K562 (cell line): ENCODE data around the gene SUPT20H. TPM values are rescaled to one million over a fixed set of nuclear protein-coding genes. Genes with fewer than 3 reads are reported as not detected.

Experiments
- ATAC-seq: fragments of 200-7000 bp; cut with Tn5 transposase; 3 replicates; pipeline ENCODE4 v1.9.1; 2020; ENCODE audit warnings: moderate library complexity
- BruUV-seq: library from RNA; stranded (reverse); fragments of 400-500 nt; replicated peaks from 2 replicates; lab custom pipeline; 2021; lab: Mats Ljungman, UMichigan
- CTCF ChIA-PET: fragments of 300-600 bp; formaldehyde crosslinking; extraction: SDS; loops from one replicate; lab custom pipeline; 2021; ENCODE audit warnings: low intra/inter-chr PET ratio; lab: Yijun Ruan, JAX
- POLR2A ChIA-PET: fragments of 300-600, 350-650 bp; sonication (Branson Sonifier 250); formaldehyde crosslinking; extraction: SDS; loops from one replicate; lab custom pipeline; 2021; ENCODE audit warnings: antibody characterized with exemption, inconsistent platforms; lab: Yijun Ruan, JAX
- DNase-seq, 4 experiments: peaks; one replicate each; pipeline versions ENCODE4 v3.0.0 to v3.0.0-alpha.2; 2011 to 2018; ENCODE audit warnings: low spot score in 3 of 4, mixed read lengths in 3 of 4; ENCODE audit errors: extremely low read depth in 1 of 4
- FAIRE-seq: peaks from 2 replicates; lab custom pipeline; 2011; peaks lifted over from hg19 to GRCh38; lab: Jason Lieb, UNC
- H2AFZ ChIP-seq: 2 replicates; pipeline ENCODE4 v1.6.0; 2011; ENCODE audit warnings: low read depth, low read length, control low read depth, inconsistent platforms
- H3K27ac ChIP-seq: fragments of 200-600 bp; 3 replicates; pipeline ENCODE4 v1.8.0; 2011; ENCODE audit warnings: low read depth, mild to moderate bottlenecking, control low read depth, inconsistent platforms, low read length, moderate library complexity, mixed read lengths; ENCODE audit errors: extremely low read depth
- H3K27me3 ChIP-seq, 2 experiments: fragments of 300-600 bp in 1 of 2; 2 replicates in 1 of 2; 3 replicates in 1 of 2; pipeline versions ENCODE4 v1.6.0 to v1.8.0; 2011; ENCODE audit warnings: inconsistent platforms in 2 of 2, low read length in 2 of 2, mild to moderate bottlenecking in 1 of 2, mixed read lengths in 1 of 2, moderate library complexity in 1 of 2; ENCODE audit not compliant: control insufficient read depth in 2 of 2, insufficient read depth in 2 of 2
- H3K36me3 ChIP-seq: fragments of 300-600 bp; 3 replicates; pipeline ENCODE4 v1.8.0; 2011; ENCODE audit warnings: mild to moderate bottlenecking, low read length, inconsistent platforms; ENCODE audit not compliant: control insufficient read depth, insufficient read depth
- H3K4me1 ChIP-seq, 2 experiments: fragments of 200-600 bp in 1 of 2; replicated peaks in 1 of 2; 2 replicates in 1 of 2; 3 replicates in 1 of 2; pipeline versions ENCODE4 v1.5.1 to v1.8.0; 2011; ENCODE audit warnings: inconsistent platforms in 2 of 2, low read length in 2 of 2, mild to moderate bottlenecking in 1 of 2, mixed read lengths in 1 of 2, moderate library complexity in 1 of 2; ENCODE audit not compliant: control insufficient read depth in 2 of 2, insufficient read depth in 2 of 2
- H3K4me2 ChIP-seq: 2 replicates; pipeline ENCODE4 v1.6.1; 2011; ENCODE audit warnings: low read length, control low read depth, inconsistent platforms, mixed read lengths; ENCODE audit not compliant: insufficient read depth
- H3K4me3 ChIP-seq: fragments of 200-600 bp; sonication (generic), shearing (Covaris generic); 2 replicates; pipeline ENCODE4 v1.5.1; 2016; ENCODE audit warnings: control low read depth, inconsistent platforms
- H3K79me2 ChIP-seq: fragments of 200-600 bp; 3 replicates; pipeline ENCODE4 v1.8.0; 2011; ENCODE audit warnings: low read length, inconsistent platforms; ENCODE audit not compliant: control insufficient read depth, insufficient read depth
- H3K9ac ChIP-seq, 2 experiments: 2 replicates each; pipeline versions ENCODE4 v1.6.0 to v1.6.1; 2011; ENCODE audit warnings: low read depth in 2 of 2, low read length in 2 of 2, control low read depth in 1 of 2, inconsistent platforms in 1 of 2, mild to moderate bottlenecking in 1 of 2, mixed read lengths in 1 of 2; ENCODE audit not compliant: insufficient read depth in 1 of 2
- H3K9me1 ChIP-seq: one replicate; pipeline ENCODE4 v1.6.0; 2011; ENCODE audit warnings: inconsistent platforms, mild to moderate bottlenecking, low read length, moderate library complexity; ENCODE audit not compliant: control insufficient read depth, insufficient read depth
- H3K9me3 ChIP-seq: replicated peaks from 2 replicates; pipeline ENCODE4 v1.5.1; 2011; ENCODE audit warnings: low read depth, low read length, inconsistent platforms; ENCODE audit not compliant: control insufficient read depth, insufficient read depth
- H4K20me1 ChIP-seq: replicated peaks from 2 replicates; pipeline ENCODE4 v1.6.1; 2011; ENCODE audit warnings: low read length, inconsistent platforms, mixed read lengths; ENCODE audit not compliant: control insufficient read depth, insufficient read depth
- CSDE1 ChIP-seq, 2 experiments: fragments of 450-650 bp; IDR thresholded peaks; 2 replicates each; pipeline ENCODE4 v1.6.1; 2016; ENCODE audit warnings: mild to moderate bottlenecking in 1 of 2
- DDX20 ChIP-seq: fragments of 450-650 bp; IDR thresholded peaks from 2 replicates; pipeline ENCODE4 v1.6.1; 2016; ENCODE audit warnings: missing genetic modification characterization, low read depth, mild to moderate bottlenecking, missing compliant biosample characterization, moderate library complexity
- FIP1L1 ChIP-seq: fragments of 200-400 bp; formaldehyde crosslinking; IDR thresholded peaks from 2 replicates; pipeline ENCODE4 v1.6.1; 2018; ENCODE audit warnings: mild to moderate bottlenecking, low read depth, low read length; ENCODE audit not compliant: poor library complexity, severe bottlenecking
- FOXK1 ChIP-seq: sonication (generic); formaldehyde crosslinking; IDR thresholded peaks from 2 replicates; pipeline ENCODE4 v1.8.0; 2022; ENCODE audit warnings: missing genetic modification reagents, mild to moderate bottlenecking, borderline replicate concordance
- FOXM1 ChIP-seq, 2 experiments: fragments of 450-650 bp in 1 of 2; sonication (generic) in 1 of 2; formaldehyde crosslinking in 1 of 2; IDR thresholded peaks; 2 replicates each; pipeline versions ENCODE4 v1.6.1 to v1.9.0; 2017 to 2022; ENCODE audit warnings: low read depth in 2 of 2, mild to moderate bottlenecking in 2 of 2, missing genetic modification reagents in 1 of 2, moderate library complexity in 1 of 2
- HDAC6 ChIP-seq: IDR thresholded peaks from 2 replicates; pipeline ENCODE4 v1.6.1; 2012; ENCODE audit warnings: low read depth, mild to moderate bottlenecking, control low read depth, inconsistent platforms, low read length, moderate library complexity
- KDM1A ChIP-seq, 2 experiments: fragments of 450-650 bp; IDR thresholded peaks; 2 replicates each; pipeline ENCODE4 v1.6.1; 2016; ENCODE audit warnings: mild to moderate bottlenecking in 2 of 2
- PYGO2 ChIP-seq: fragments of 450-650 bp; IDR thresholded peaks from 2 replicates; pipeline ENCODE4 v1.6.1; 2016; ENCODE audit warnings: mild to moderate bottlenecking, missing genetic modification characterization, moderate library complexity, missing compliant biosample characterization
- SMAD3 ChIP-seq: fragments of 450-650 bp; formaldehyde crosslinking; conservative IDR thresholded peaks from 2 replicates; pipeline ENCODE4 v1.4.0; 2020; ENCODE audit warnings: mild to moderate bottlenecking
- SMARCA4 ChIP-seq: fragments of 450-650 bp; IDR thresholded peaks from 2 replicates; pipeline ENCODE4 v1.6.1; 2016
- ZBTB26 ChIP-seq: fragments of 450-650 bp; formaldehyde crosslinking; IDR thresholded peaks from 2 replicates; pipeline ENCODE4 v1.4.0; 2022; ENCODE audit warnings: missing genetic modification characterization
- ZNF165 ChIP-seq: fragments of 250-450 bp; sonication (Bioruptor Pico); IDR thresholded peaks from 2 replicates; pipeline ENCODE4 v1.4.0; 2020; ENCODE audit warnings: borderline replicate concordance
- ZNF232 ChIP-seq: sonication (generic); formaldehyde crosslinking; IDR thresholded peaks from 2 replicates; pipeline ENCODE4 v1.8.0; 2022; ENCODE audit warnings: mild to moderate bottlenecking, missing genetic modification reagents
- ZNF384 ChIP-seq: IDR thresholded peaks from 2 replicates; pipeline ENCODE4 v1.6.1; 2012; ENCODE audit warnings: low read depth, low read length, improper control_type of control experiment
- WGBS: fragments of 100-300 bp; shearing (Covaris generic); methylation state at CpG from one replicate; pipeline ENCODE4 v1.1.6; 2016; ENCODE audit warnings: low coverage, mixed read lengths; ENCODE audit not compliant: insufficient coverage; ENCODE audit errors: missing lambda C conversion rate; 5-methylcytosine and 5-hydroxymethylcytosine counted together
- in situ Hi-C: fragments of 300-500 bp; cut with MboI; formaldehyde crosslinking; loops from 4 replicates; pipeline ENCODE4 v1.15.0; 2018; ENCODE audit warnings: inconsistent platforms, mixed read lengths
- intact Hi-C: fragments of 100-400 bp; cut with micrococcal nuclease; formaldehyde crosslinking; loops from 2 replicates; pipeline ENCODE4 v1.14.2; 2022
- polyA plus RNA-seq, 8 experiments: library from polyadenylated mRNA; depleted of rRNA in 4 of 8; stranded (reverse) in 5 of 8; unstranded in 3 of 8; fragments of >200 nt; fragmentation: Nextera tagmentation in 2 of 8; fragmentation: Illumina TruSeq in 1 of 8; extraction: Ambion mirVana in 2 of 8; extraction: Trizol in 1 of 8; gene quantifications; 2 replicates each; pipeline versions ENCODE4 v1.2.1 to v1.2.3, GENCODE V29; 2011 to 2014; ENCODE audit warnings: inconsistent platforms in 1 of 8, missing spikeins in 1 of 8
- total RNA-seq, 7 experiments: library from RNA; depleted of rRNA in 6 of 7; stranded (reverse); fragments of >200 nt in 6 of 7; fragmentation: Illumina TruSeq in 2 of 7; extraction: Trizol in 2 of 7; gene quantifications; 2 replicates each; pipeline versions ENCODE4 v1.2.1 to v1.2.3, GENCODE V29; 2011 to 2021; ENCODE audit warnings: low replicate concordance in 1 of 7
- TF ChIP-seq, protein P1 (sequence below): sonication (generic); formaldehyde crosslinking; IDR thresholded peaks from 2 replicates; pipeline ENCODE4 v1.8.1; 2022; ENCODE audit warnings: missing genetic modification reagents

The SUPT20H gene
- total and polyA plus RNA-seq, 9 of the 15 experiments (the other 6 are each of a cell fraction or from before 2014, with no cell fraction given) = 11.4 to 71.8 (median 31.7) TPM

- CTCF ChIA-PET = no interaction called here
Observed at GRCh38 chr13:37011788-37012187, 47.7 kb downstream of the SUPT20H start.

GRCh38 chr13:37011002-37011401, 48.5 kb downstream of the SUPT20H start:
- no peak overlapping the region for H3K9ac ChIP-seq
- H3K79me2 ChIP-seq = no peaks in the 10 kb centered on the region; the same call in 2 of the 3 replicates
- no peak overlapping the region for H3K4me3 ChIP-seq
- H3K4me2 ChIP-seq = no peak overlapping the region
- H3K4me1 ChIP-seq = no peaks in the 10 kb centered on the region
- no peaks in the 10 kb centered on the region for H4K20me1 ChIP-seq
- H2AFZ ChIP-seq = no peak overlapping the region
- peak; percentile 68 for FAIRE-seq
- in situ Hi-C loops = no loop called here
- H3K9me1 ChIP-seq = no peaks in the 10 kb centered on the region
- ChIA-PET CTCF (no interaction called here), POLR2A (interaction anchor here (2.2 kb wide), 1 partner anchor 13 kb away, joined by 6 read pairs; no protein-coding TSS in a partner anchor)
- H3K9me3 ChIP-seq = no peaks in the 10 kb centered on the region
- ATAC-seq = no peak
- H3K27ac ChIP-seq = no peak overlapping the region
- H3K27me3 ChIP-seq = no peaks in the 10 kb centered on the region
- intact Hi-C loops = no loop called here
- WGBS = 100% methylated on average over 1 of the region's 1 CpG
- DNase-seq = no peak
- H3K36me3 ChIP-seq = peaks cover 77% of the 10 kb centered on the region
- BruUV-seq = no TSS peak
- TF ChIP-seq, protein P1, sequence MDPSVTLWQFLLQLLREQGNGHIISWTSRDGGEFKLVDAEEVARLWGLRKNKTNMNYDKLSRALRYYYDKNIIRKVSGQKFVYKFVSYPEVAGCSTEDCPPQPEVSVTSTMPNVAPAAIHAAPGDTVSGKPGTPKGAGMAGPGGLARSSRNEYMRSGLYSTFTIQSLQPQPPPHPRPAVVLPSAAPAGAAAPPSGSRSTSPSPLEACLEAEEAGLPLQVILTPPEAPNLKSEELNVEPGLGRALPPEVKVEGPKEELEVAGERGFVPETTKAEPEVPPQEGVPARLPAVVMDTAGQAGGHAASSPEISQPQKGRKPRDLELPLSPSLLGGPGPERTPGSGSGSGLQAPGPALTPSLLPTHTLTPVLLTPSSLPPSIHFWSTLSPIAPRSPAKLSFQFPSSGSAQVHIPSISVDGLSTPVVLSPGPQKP (CRISPR knock-in tag) = no peak
- TF ChIP-seq SMARCA4 = no peak
- no peak for TF ChIP-seq CSDE1 (IDR thresholded peaks at IDR 0.05)
- no peak for TF ChIP-seq FIP1L1
- no peak for TF ChIP-seq PYGO2 (tag)
- TF ChIP-seq HDAC6 = no peak
- no peak for TF ChIP-seq ZBTB26 (CRISPR knock-in tag)
- no peak for TF ChIP-seq FOXK1 (CRISPR knock-in tag)
- TF ChIP-seq SMAD3 (CRISPR knock-in tag) = no peak
- TF ChIP-seq ZNF232 (CRISPR knock-in tag) = no peak
- TF ChIP-seq FOXM1 (IDR thresholded peaks at IDR 0.05; ENCODE audit: low read depth) = no peak
- no peak for TF ChIP-seq FOXM1 (CRISPR knock-in tag; IDR thresholded peaks at IDR 0.05; ENCODE audit: low read depth)
- no peak for TF ChIP-seq DDX20 (tag)
- TF ChIP-seq ZNF384 = no peak

More at GRCh38 chr13:37011788-37012187, 47.7 kb downstream of the SUPT20H start:
- Histone ChIP-seq H3K27ac (no peak overlapping the region), H3K9ac (no peak overlapping the region), H3K9me1 (no peaks in the 10 kb centered on the region), H2AFZ (no peak overlapping the region), H3K36me3 (peaks cover 74% of the 10 kb centered on the region), H3K27me3 (no peaks in the 10 kb centered on the region), H3K4me2 (no peak overlapping the region), H4K20me1 (no peaks in the 10 kb centered on the region), H3K79me2 (no peaks in the 10 kb centered on the region), H3K9me3 (no peaks in the 10 kb centered on the region), H3K4me1 (no peaks in the 10 kb centered on the region), H3K4me3 (no peak overlapping the region)
- POLR2A ChIA-PET = interaction anchor here (2.2 kb wide), 1 partner anchor 13 kb away, joined by 6 read pairs; no protein-coding TSS in a partner anchor
- WGBS = 51% methylated on average over 2 of the region's 2 CpGs
- BruUV-seq = no TSS peak
- in situ Hi-C loops (no loop called here), intact Hi-C loops (no loop called here)
- FAIRE-seq = no peak
- DNase-seq = no peak
- TF ChIP-seq KDM1A (IDR thresholded peaks at IDR 0.05) (no peak), ZNF165 (CRISPR knock-in tag) (no peak)
- ATAC-seq = no peak
